DND-41 (cell line): Measurements from ENCODE around the gene TMEM178B.

ENCODE experiments used
- EZH2 ChIP-seq: IDR thresholded peaks from 3 replicates; pipeline ENCODE4 v1.6.1; 2012; ENCODE audit warnings: borderline replicate concordance, low read depth, mild to moderate bottlenecking, moderate library complexity, low read length, inconsistent platforms; ENCODE audit not compliant: severe bottlenecking
- TF ChIP-seq, protein P1 (sequence below): IDR thresholded peaks from 2 replicates; pipeline ENCODE4 v1.5.1; 2012; ENCODE audit warnings: borderline replicate concordance, low read length, moderate library complexity, mild to moderate bottlenecking; ENCODE audit not compliant: poor library complexity, severe bottlenecking; ENCODE audit errors: extremely low read depth

DNA sequence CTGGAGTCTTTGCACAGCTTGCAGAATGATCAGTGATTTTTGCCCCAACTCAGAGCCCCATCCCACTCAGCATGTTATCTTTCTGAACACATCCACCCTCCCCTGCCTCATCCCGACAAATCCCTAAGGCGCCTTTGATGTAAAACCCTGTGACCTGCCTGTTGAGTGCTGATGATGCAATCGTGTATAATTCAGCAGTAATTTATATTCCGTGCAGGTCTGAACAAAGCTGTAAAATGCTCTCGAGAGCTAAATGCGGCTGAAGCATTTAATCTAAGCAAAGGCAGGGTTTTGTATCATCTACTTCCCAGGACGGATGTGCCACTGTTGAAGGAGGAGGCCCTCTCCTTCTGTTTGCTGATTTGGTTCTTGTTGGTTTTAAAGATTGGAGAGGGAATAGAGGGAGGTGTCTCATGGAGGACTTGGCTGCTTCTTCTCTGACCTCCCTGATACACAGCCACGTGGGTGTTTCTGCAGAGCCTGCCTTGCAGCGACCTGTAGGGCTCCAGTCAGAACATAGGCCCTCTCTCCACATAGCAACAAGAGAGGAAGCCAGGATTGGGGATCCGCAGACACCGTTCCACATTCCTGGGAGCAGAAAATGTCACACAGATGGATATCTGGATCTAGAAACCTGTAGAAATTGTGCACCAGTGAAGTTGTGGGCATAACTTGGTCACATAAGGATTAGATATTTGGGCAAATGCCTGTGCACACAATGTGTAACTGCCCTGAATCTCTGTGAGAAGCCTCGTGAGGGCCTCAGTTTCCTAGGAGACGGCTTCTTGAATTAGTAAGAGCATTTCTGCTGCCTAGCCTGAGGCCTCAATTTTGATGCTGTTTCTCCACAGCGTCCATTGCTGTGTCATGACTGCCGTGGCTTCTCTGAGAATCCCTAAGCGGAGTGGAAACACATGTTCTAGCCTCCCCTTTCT lies 387.2 kb downstream of the TMEM178B start:
- TF ChIP-seq, protein P1, sequence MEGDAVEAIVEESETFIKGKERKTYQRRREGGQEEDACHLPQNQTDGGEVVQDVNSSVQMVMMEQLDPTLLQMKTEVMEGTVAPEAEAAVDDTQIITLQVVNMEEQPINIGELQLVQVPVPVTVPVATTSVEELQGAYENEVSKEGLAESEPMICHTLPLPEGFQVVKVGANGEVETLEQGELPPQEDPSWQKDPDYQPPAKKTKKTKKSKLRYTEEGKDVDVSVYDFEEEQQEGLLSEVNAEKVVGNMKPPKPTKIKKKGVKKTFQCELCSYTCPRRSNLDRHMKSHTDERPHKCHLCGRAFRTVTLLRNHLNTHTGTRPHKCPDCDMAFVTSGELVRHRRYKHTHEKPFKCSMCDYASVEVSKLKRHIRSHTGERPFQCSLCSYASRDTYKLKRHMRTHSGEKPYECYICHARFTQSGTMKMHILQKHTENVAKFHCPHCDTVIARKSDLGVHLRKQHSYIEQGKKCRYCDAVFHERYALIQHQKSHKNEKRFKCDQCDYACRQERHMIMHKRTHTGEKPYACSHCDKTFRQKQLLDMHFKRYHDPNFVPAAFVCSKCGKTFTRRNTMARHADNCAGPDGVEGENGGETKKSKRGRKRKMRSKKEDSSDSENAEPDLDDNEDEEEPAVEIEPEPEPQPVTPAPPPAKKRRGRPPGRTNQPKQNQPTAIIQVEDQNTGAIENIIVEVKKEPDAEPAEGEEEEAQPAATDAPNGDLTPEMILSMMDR: no peak
- TF ChIP-seq EZH2: no peak
